NB4 (cell line): ENCODE measurements around the gene NCOA3.

Source experiments
- DNase-seq: peaks from one replicate; pipeline ENCODE4 v3.0.0; 2010; ENCODE audit warnings: low read depth
- H3K4me3 ChIP-seq: one replicate; pipeline ENCODE4 v1.5.1; 2011; ENCODE audit warnings: mild to moderate bottlenecking, low read depth, low read length, moderate library complexity
- MYC ChIP-seq: IDR thresholded peaks from 2 replicates; pipeline ENCODE4 v1.6.1; 2011; ENCODE audit warnings: low read depth, low read length
- POLR2A ChIP-seq: IDR thresholded peaks from 2 replicates; pipeline ENCODE4 v1.6.1; 2011; ENCODE audit warnings: mild to moderate bottlenecking; ENCODE audit not compliant: insufficient read length; ENCODE audit errors: extremely low read depth
- TF ChIP-seq, protein P1 (sequence below): IDR thresholded peaks from one replicate; pipeline ENCODE4 v1.5.1; 2012; ENCODE audit warnings: low read depth, low read length
- TF ChIP-seq, protein P2 (sequence below): IDR thresholded peaks from 2 replicates; pipeline ENCODE4 v1.6.1; 2011; ENCODE audit warnings: low read depth, low read length

NCOA3 gene

DNA sequence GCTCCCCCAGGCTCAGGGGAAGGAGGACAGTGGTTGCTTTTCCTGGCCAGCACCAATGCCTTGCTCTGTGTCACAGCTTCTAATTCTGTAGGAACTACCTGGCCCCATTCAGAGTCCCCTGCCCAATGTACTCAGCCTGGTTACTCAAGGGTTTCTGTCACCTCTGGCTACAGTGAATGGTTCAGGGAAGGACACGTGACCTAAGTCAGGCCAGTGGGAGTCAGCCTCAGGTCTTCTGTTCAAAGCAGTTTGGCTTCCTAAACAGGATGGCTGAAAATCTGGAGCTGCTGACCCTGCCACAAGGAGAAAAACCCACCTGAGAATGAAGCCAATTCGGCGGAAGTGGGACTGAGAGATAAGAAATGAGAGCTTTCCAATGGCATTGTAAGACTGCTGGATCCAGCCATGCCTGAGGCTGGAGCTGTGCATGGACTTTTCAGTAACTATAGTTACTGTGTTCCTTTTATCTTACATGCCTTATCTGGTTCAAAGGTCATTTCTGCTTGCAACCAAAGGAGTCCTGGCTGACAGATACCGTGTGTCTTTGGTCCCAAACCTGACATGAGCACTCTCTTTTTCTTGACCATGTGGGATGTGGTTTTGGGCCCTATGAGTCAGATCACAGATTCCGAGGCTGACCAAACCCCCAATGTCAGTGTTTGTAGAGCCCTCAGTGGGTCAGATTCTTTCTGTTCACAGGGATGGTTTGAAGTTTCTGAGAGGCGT is 179.3 kb downstream of the NCOA3 start:
- no peak overlapping the region for H3K4me3 ChIP-seq
- DNase-seq: no peak
- TF ChIP-seq MYC: no peak
- TF ChIP-seq, protein P1, sequence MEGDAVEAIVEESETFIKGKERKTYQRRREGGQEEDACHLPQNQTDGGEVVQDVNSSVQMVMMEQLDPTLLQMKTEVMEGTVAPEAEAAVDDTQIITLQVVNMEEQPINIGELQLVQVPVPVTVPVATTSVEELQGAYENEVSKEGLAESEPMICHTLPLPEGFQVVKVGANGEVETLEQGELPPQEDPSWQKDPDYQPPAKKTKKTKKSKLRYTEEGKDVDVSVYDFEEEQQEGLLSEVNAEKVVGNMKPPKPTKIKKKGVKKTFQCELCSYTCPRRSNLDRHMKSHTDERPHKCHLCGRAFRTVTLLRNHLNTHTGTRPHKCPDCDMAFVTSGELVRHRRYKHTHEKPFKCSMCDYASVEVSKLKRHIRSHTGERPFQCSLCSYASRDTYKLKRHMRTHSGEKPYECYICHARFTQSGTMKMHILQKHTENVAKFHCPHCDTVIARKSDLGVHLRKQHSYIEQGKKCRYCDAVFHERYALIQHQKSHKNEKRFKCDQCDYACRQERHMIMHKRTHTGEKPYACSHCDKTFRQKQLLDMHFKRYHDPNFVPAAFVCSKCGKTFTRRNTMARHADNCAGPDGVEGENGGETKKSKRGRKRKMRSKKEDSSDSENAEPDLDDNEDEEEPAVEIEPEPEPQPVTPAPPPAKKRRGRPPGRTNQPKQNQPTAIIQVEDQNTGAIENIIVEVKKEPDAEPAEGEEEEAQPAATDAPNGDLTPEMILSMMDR: no peak
- TF ChIP-seq POLR2A: no peak
- TF ChIP-seq, protein P2, sequence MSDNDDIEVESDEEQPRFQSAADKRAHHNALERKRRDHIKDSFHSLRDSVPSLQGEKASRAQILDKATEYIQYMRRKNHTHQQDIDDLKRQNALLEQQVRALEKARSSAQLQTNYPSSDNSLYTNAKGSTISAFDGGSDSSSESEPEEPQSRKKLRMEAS: no peak

DNA sequence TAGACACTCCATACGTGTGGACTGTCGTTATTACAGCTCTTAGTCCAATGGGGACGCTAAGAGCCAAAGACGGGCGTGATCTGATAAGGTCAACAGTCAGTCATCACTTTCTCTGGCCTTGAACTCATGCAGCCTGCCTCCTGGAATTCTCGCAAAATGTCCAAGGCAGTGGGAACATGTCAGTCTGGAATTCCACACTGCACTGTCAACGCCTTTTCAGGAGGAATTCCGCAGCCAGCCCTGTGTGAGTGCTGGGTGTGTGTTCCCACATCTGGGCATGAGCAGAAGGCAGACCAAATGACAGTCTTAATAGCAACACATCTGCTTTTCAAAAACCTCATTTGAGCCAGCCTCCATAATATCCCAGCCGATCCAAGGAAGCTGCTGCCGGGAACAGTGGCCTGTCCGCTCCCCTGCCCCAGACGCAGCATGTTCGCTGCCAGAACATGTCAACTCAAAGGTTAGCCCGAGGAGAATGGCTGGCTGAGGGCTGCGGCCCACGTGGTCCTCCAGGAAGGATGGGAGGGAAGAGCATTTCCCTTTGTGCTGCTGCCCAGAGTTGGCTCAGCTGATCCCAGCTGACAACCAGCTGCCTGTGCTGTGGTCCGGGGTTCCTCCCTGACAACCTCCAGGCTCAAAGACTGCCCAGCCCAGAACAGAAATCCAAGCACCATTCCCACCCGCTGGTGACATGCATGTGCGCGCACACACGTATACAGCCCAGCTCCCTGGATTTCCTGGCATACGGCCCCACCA is 180.5 kb downstream of the NCOA3 start:
- no peak for DNase-seq

DNA sequence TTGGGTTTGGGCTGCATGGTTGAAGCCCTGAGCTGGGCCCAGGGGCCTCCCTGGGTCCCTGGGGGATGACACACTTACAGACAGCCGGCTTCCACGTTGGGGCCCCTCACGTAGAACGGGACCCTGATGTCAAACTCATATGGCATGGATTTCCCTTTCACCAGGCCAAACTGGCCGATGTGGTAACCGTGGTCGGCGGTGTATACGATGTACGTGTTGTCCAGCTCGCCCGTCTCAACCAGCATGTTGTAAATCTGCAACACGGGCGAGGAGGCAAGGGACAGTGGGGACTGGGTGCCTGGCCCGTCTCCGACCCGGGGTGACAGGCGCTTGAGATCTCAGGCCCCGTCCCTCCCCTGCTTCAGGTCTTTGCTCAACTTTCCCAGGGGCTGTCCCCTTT is 181.2 kb downstream of the NCOA3 start:
- no peak for DNase-seq
- TF ChIP-seq POLR2A (no peak), MYC (no peak)
- TF ChIP-seq, protein P1: no peak
- TF ChIP-seq, protein P2: no peak

More for the DNA sequence above, 180.5 kb downstream of the NCOA3 start:
- no peak overlapping the region for H3K4me3 ChIP-seq
- TF ChIP-seq POLR2A (no peak), MYC (no peak)
- TF ChIP-seq, protein P1: no peak
- TF ChIP-seq, protein P2: no peak

DNA sequence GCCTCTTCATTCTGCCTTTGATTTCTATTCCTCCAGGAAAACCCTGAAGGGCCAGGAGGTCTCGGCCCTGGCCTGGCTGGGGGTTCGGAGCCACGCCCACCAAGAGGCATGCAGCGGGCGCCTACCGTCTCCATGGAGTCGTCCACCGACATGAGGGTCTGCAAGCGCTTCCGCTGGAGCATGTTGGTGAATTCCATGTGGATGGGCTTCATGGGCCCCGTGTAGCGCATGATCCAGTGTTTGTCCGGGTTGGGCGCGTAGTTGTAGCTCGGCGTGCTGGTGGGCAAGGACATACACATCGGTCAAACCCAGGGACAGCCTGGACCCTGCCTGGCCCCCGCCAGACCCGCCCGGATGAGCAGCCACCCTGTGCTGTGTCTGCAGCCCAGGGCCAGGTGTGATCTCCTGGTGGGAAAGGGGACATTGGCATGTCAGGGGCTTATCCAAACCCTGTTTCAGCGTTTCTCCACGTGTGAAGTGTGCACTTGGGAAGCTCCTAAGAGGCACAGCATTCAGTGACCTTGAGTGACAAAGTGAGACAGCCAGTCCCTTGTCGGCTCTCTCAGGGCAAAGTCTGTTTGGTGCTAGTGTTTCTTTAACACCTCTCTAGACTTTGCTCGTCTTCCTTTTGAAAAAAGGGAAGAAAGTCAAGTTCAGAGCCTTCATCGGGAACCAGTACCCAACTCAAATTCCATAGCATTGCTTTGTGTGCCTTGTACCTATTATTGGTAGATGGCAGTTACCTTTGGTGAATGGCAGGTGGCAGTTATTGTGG is 182.8 kb downstream of the NCOA3 start:
- TF ChIP-seq MYC (no peak), POLR2A (no peak)
- TF ChIP-seq, protein P1: no peak
- TF ChIP-seq, protein P2: no peak
- no peak overlapping the region for H3K4me3 ChIP-seq
- no peak for DNase-seq

More for the DNA sequence above, 181.2 kb downstream of the NCOA3 start:
- no peak overlapping the region for H3K4me3 ChIP-seq

DNA sequence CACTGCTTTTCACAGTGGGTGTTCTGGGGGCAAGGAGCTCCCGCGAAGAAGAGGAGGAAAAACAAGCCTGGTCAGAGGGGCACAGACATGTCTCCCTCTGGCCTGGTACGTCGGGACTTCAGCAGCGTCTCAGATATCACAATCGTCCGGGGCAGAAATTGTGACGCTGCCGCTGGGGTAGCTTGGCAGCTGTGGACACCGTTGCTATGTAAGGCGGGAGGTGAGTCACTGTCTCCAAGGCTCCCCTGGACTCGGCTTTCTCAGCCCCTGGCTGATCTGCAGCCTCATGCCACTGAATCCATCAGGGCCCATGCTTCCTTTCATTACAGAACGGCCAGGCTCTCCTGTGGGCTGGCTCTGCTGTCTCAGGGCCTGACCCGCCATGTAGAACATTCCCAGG is 184.9 kb downstream of the NCOA3 start:
- no peak for TF ChIP-seq POLR2A
- TF ChIP-seq, protein P2: no peak
- TF ChIP-seq, protein P1: no peak
- no peak for TF ChIP-seq MYC
- DNase-seq: no peak
- no peak overlapping the region for H3K4me3 ChIP-seq
